K562 (cell line): Measurements from ENCODE around the gene FCRLA.

ENCODE experiments used
- NFYB ChIP-seq: IDR thresholded peaks from 2 replicates; pipeline ENCODE4 v1.6.1; 2011; ENCODE audit warnings: mild to moderate bottlenecking, moderate library complexity; ENCODE audit not compliant: insufficient read length; ENCODE audit errors: extremely low read depth
- SNIP1 ChIP-seq: fragments of 450-650 bp; IDR thresholded peaks from 2 replicates; pipeline ENCODE4 v1.7.1; 2017; ENCODE audit warnings: low read depth, mild to moderate bottlenecking
- TARDBP ChIP-seq: fragments of 450-650 bp; IDR thresholded peaks from 2 replicates; pipeline ENCODE4 v1.6.1; 2016
- TRIM28 ChIP-seq: fragments of 450-650 bp; IDR thresholded peaks from 2 replicates; pipeline ENCODE4 v1.6.1; 2017
- ZNF318 ChIP-seq, 2 experiments: fragments of 450-650 bp; IDR thresholded peaks; 2 replicates each; pipeline ENCODE4 v1.6.1; 2016; ENCODE audit warnings: mild to moderate bottlenecking in 2 of 2, borderline replicate concordance in 1 of 2, low read depth in 1 of 2, moderate library complexity in 1 of 2

GRCh38 chr1:161763522-161764098 is 56.6 kb downstream of the FCRLA start:
- TF ChIP-seq TARDBP (no peak), TRIM28 (no peak), NFYB (no peak), SNIP1 (no peak), ZNF318 (IDR thresholded peaks at IDR 0.05; ENCODE audit: borderline replicate concordance in 1 of 2, low read depth in 1 of 2) (no peak)
